ENCODE results near the gene SYS1.
A peak's percentile ranks its signal among the peaks of the same experiment; 100 is the strongest.

Gene SYS1

DNA sequence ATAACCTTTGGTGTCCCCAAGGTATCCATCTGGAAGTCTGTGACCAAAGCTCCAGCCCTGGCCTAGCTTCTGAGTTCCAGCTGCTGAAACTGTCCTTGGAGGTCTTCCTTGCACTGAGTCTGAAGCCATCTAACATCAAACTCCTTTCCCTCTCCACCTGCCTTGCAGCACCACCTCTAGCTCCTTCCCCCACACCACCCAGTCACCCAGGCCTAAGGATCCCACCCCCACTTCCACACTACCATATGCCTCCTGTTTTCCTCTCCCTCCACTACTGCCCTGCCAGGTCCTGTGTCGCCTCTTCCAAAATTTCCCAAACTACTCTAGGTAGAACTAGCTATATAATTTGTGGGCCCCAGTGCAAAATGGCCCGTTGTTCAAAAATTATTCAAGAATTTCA lies 44.0 kb upstream of the SYS1 start:
- no peak overlapping the region for H3K4me3 ChIP-seq (replicated peaks; ENCODE audit: insufficient read depth, low read length)
- peak overlapping the region; percentile 73 for H3K27ac ChIP-seq (replicated peaks)
- no peaks in the 10 kb centered on the region for H3K27me3 ChIP-seq (ENCODE audit: insufficient read depth, poor library complexity, severe bottlenecking)

DNA sequence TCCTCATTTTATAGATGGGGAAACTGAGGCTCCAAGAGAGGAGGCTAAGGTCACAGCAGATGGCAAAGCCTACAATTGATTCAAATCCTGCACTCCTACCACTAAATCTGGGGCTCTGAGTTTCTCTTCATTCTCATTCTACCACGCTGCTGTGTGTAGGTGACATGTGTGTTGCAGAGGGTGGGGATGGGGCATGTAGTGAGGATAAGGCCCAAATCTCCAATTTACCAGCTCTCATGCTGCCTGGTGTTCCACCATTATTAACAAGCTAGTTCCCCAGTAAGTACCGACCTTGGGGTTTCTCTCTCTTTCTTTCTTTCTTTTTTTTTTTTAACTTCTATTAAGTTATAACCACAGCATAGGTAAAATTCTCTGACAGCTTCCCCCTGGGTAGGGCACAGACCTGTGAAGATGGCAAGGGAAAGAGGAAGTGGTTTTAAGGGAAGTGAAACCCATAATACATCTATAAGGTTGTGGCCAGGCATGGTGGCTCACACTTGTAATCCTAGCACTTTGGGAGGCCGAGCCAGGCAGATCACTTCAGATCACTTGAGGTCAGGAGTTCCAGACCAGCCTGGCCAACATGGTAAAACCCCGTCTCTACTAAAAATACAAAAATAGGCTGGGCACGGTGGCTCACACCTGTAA lies 41.9 kb upstream of the SYS1 start:
- peak; percentile 56 to 80 for DNase-seq (ENCODE audit: low read depth in 1 of 2, low spot score in 1 of 2)
- TF ChIP-seq, protein P1, sequence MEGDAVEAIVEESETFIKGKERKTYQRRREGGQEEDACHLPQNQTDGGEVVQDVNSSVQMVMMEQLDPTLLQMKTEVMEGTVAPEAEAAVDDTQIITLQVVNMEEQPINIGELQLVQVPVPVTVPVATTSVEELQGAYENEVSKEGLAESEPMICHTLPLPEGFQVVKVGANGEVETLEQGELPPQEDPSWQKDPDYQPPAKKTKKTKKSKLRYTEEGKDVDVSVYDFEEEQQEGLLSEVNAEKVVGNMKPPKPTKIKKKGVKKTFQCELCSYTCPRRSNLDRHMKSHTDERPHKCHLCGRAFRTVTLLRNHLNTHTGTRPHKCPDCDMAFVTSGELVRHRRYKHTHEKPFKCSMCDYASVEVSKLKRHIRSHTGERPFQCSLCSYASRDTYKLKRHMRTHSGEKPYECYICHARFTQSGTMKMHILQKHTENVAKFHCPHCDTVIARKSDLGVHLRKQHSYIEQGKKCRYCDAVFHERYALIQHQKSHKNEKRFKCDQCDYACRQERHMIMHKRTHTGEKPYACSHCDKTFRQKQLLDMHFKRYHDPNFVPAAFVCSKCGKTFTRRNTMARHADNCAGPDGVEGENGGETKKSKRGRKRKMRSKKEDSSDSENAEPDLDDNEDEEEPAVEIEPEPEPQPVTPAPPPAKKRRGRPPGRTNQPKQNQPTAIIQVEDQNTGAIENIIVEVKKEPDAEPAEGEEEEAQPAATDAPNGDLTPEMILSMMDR (IDR thresholded peaks at IDR 0.05; ENCODE audit: insufficient read depth, low read length), result no peak
- TF ChIP-seq SPI1 (IDR thresholded peaks at IDR 0.05; ENCODE audit: borderline replicate concordance, low read depth), result peak; percentile 100
- TF ChIP-seq GABPA (IDR thresholded peaks at IDR 0.05; ENCODE audit: low read depth), result no peak
- no peak for TF ChIP-seq POLR2AphosphoS5 (IDR thresholded peaks at IDR 0.05; ENCODE audit: low read depth)
- Histone ChIP-seq H3K4me3 (replicated peaks; ENCODE audit: insufficient read depth, low read length) (no peak overlapping the region), H3K27me3 (ENCODE audit: insufficient read depth, poor library complexity, severe bottlenecking) (no peaks in the 10 kb centered on the region), H3K27ac (replicated peaks) (0 out of 2 replicates have a peak overlapping the region, but pooled peaks have one; percentile 26)

More for the DNA sequence above, 44.0 kb upstream of the SYS1 start:
- TF ChIP-seq GABPA (IDR thresholded peaks at IDR 0.05; ENCODE audit: low read depth) (no peak), SPI1 (IDR thresholded peaks at IDR 0.05; ENCODE audit: borderline replicate concordance, low read depth) (no peak), POLR2AphosphoS5 (IDR thresholded peaks at IDR 0.05; ENCODE audit: low read depth) (no peak)
- TF ChIP-seq, protein P1 (IDR thresholded peaks at IDR 0.05; ENCODE audit: insufficient read depth, low read length), result no peak
- TF ChIP-seq, protein P2, sequence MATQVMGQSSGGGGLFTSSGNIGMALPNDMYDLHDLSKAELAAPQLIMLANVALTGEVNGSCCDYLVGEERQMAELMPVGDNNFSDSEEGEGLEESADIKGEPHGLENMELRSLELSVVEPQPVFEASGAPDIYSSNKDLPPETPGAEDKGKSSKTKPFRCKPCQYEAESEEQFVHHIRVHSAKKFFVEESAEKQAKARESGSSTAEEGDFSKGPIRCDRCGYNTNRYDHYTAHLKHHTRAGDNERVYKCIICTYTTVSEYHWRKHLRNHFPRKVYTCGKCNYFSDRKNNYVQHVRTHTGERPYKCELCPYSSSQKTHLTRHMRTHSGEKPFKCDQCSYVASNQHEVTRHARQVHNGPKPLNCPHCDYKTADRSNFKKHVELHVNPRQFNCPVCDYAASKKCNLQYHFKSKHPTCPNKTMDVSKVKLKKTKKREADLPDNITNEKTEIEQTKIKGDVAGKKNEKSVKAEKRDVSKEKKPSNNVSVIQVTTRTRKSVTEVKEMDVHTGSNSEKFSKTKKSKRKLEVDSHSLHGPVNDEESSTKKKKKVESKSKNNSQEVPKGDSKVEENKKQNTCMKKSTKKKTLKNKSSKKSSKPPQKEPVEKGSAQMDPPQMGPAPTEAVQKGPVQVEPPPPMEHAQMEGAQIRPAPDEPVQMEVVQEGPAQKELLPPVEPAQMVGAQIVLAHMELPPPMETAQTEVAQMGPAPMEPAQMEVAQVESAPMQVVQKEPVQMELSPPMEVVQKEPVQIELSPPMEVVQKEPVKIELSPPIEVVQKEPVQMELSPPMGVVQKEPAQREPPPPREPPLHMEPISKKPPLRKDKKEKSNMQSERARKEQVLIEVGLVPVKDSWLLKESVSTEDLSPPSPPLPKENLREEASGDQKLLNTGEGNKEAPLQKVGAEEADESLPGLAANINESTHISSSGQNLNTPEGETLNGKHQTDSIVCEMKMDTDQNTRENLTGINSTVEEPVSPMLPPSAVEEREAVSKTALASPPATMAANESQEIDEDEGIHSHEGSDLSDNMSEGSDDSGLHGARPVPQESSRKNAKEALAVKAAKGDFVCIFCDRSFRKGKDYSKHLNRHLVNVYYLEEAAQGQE (IDR thresholded peaks at IDR 0.05; ENCODE audit: insufficient replicate concordance, low read depth), result no peak
- DNase-seq (ENCODE audit: low read depth in 1 of 2, low spot score in 1 of 2), result peak in 1 of 2 experiments; percentile 45

DNA sequence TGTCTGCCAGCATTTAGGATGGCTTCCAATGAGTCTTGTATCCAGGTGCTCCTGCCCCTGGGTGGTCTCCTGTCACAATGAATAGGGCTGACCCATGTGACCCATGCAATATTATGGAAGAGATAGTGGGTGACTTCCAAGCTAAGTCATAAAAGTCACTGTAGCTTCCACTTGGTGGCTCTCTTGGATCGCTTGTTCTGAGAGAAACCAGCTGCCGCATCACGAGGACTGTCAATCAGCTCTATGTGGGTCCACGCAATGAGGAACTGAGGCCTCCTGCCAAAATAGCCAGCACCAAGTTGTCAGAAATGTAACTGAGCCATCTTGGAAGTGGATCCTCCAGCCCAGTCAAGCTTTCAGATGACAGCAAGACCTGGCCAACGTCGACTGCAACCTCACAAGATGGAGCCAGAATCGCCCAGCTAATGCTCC lies 40.0 kb upstream of the SYS1 start:
- Histone ChIP-seq H3K27me3 (ENCODE audit: insufficient read depth, poor library complexity, severe bottlenecking) (no peaks in the 10 kb centered on the region), H3K4me3 (replicated peaks; ENCODE audit: insufficient read depth, low read length) (no peak overlapping the region), H3K27ac (replicated peaks) (no peak overlapping the region)
- TF ChIP-seq SPI1 (IDR thresholded peaks at IDR 0.05; ENCODE audit: borderline replicate concordance, low read depth) (peak; percentile 84), POLR2AphosphoS5 (IDR thresholded peaks at IDR 0.05; ENCODE audit: low read depth) (no peak)
- TF ChIP-seq, protein P1 (IDR thresholded peaks at IDR 0.05; ENCODE audit: insufficient read depth, low read length), result peak; percentile 31
- DNase-seq (ENCODE audit: low read depth in 1 of 2, low spot score in 1 of 2), result peak; percentile 55 to 89

DNA sequence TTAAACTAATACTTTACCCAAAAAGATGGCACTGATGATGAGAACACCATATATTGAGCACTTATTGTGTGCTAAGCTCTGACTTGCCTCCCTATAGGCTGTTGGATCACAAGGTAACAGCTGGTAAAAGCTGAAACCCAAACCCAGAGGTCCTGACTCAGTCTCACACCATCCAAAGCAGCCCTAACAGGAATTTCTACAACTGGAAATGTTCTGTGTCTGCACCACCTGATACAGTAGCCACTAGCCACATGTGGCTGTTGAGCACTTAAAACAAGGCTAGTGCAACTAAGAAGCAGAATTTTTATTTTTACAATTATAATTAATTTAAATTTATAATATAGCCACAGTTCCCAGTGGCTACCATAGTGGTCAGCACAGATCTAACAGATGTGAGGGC lies 39.2 kb upstream of the SYS1 start:
- DNase-seq (ENCODE audit: low read depth in 1 of 2, low spot score in 1 of 2), result no peak
- TF ChIP-seq SPI1 (IDR thresholded peaks at IDR 0.05; ENCODE audit: borderline replicate concordance, low read depth) (no peak), POLR2AphosphoS5 (IDR thresholded peaks at IDR 0.05; ENCODE audit: low read depth) (no peak), GABPA (IDR thresholded peaks at IDR 0.05; ENCODE audit: low read depth) (no peak)
- TF ChIP-seq, protein P2 (IDR thresholded peaks at IDR 0.05; ENCODE audit: insufficient replicate concordance, low read depth), result no peak
- TF ChIP-seq, protein P1 (IDR thresholded peaks at IDR 0.05; ENCODE audit: insufficient read depth, low read length), result no peak
- Histone ChIP-seq H3K27ac (replicated peaks) (no peak overlapping the region), H3K27me3 (ENCODE audit: insufficient read depth, poor library complexity, severe bottlenecking) (no peaks in the 10 kb centered on the region), H3K4me3 (replicated peaks; ENCODE audit: insufficient read depth, low read length) (no peak overlapping the region)
